SJCRH30 (cell line): ENCODE results near the gene HOXA6. TPM values are rescaled to one million over a fixed set of nuclear protein-coding genes. Genes with fewer than 3 reads are reported as not detected.

ENCODE experiments used
- DNase-seq, 2 experiments: peaks; one replicate each; pipeline ENCODE4 v3.0.0-alpha.2; 2015 to 2020
- H3K27ac ChIP-seq: fragments of 250-450 bp; sonication (Bioruptor Pico); 2 replicates; pipeline ENCODE4 v1.5.1; 2020; ENCODE audit warnings: mild to moderate bottlenecking, moderate library complexity
- H3K27me3 ChIP-seq: fragments of 250-450 bp; sonication (Bioruptor Pico); 2 replicates; pipeline ENCODE4 v1.5.1; 2020; ENCODE audit warnings: mild to moderate bottlenecking, moderate library complexity
- H3K36me3 ChIP-seq: fragments of 250-450 bp; sonication (Bioruptor Pico); 2 replicates; pipeline ENCODE4 v1.5.1; 2020; ENCODE audit warnings: mild to moderate bottlenecking, moderate library complexity
- H3K4me1 ChIP-seq: fragments of 250-450 bp; sonication (Bioruptor Pico); 2 replicates; pipeline ENCODE4 v1.5.1; 2020; ENCODE audit warnings: mild to moderate bottlenecking, moderate library complexity
- H3K4me3 ChIP-seq: fragments of 250-450 bp; sonication (Bioruptor Pico); 2 replicates; pipeline ENCODE4 v1.5.1; 2020; ENCODE audit warnings: mild to moderate bottlenecking, moderate library complexity
- H3K9me3 ChIP-seq: fragments of 250-450 bp; sonication (Bioruptor Pico); replicated peaks from 2 replicates; pipeline ENCODE4 v1.5.1; 2020; ENCODE audit warnings: mild to moderate bottlenecking, moderate library complexity
- total RNA-seq: library from RNA; depleted of rRNA; stranded (reverse); fragments of >200 nt; shearing (Covaris generic); gene quantifications from 2 replicates; pipeline ENCODE4 v1.2.3, GENCODE V29; 2014; rRNA removed

Gene HOXA6
- total RNA-seq, 1 experiment from 2014 or later, result 3.8 TPM

DNA sequence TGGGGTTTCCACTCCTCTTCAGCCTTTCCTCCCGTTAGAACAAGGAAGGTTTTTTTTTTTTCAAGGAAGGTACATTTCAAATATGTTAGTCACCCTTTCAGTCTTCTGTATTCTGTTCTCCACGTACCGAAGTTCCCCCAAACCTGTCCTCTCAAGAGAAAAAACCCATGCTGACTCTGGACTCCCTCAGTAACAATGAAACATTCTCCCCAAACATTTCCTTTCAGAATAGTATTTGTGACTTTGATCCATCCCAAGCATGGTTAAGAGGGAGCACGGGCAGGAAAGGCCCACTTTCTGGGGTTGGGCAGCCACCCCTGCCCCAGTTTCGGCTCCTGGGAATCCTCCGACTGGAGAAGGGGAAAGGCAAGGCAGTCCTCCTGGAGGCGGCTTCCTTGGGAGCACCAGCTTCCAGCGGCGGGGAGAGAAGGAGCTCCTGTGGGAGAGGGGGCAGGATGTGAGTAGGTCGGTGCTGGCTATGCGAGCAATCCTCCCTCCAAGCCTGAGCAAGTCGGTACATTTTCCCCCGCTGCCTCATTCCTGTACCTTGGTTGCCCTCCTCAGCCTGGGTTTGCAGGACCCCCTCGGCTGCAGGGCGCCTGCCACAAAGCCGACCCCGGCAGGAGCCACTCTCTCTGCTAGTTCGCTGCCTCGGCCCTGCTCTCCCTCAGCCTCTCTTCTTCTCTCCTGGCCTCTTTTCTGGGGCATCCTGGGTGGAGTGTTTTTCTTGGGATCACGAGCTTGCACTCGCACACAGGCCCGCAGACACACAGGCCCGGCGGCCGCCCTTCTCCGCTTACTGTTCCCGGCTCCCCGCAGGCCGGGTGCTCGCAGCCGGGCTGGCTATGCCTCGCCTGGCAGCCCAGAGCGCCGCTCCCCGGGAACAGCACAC, 49.6 kb downstream of the HOXA6 start:
- no peak overlapping the region for H3K27ac ChIP-seq
- peak overlapping the region; percentile 65; the same call in 1 of the 2 replicates for H3K4me3 ChIP-seq
- no peaks in the 10 kb centered on the region for H3K9me3 ChIP-seq
- H3K36me3 ChIP-seq, result peaks cover 11% of the 10 kb centered on the region
- DNase-seq, result no peak
- no peaks in the 10 kb centered on the region for H3K4me1 ChIP-seq
- no peaks in the 10 kb centered on the region for H3K27me3 ChIP-seq

DNA sequence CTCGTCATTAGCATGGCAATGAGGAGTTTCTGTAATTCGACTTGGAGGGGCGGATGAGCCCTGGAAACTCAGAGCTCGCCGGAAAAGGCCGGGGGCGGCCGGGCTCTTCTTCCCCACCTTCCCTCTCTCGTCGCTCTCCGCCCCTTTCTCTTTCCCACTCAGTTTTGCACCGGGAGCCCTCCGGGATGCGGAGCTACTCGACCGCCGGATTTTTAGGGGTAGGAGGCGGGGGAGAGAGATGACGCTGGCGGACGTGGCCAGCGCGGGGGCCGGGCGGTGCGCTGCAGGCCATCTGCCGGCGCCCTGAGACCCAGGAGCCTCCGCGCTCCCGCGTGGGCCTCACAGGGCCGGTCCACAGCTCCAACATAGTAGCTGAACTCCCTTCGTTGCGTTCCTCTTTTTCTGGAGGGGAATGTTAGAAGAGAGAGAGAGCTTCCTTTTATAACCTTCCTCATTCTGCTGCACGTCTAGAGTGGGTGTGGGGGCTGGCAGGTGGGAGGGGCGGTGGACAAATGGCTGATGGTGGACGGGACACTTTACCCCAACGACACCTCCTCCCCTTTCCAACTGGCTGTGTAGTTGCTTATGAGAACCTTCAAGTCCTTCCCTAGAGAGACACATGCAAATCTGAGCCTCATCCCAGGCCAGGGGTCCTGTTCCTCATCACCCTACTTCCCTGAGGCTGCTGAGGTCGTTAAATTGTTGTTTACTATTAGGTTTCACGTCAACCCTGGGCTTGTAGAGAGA, 50.6 kb downstream of the HOXA6 start:
- peak; percentile 48 to 63 for DNase-seq
- Histone ChIP-seq H3K4me3 (peak overlapping the region; percentile 65), H3K36me3 (peaks cover 11% of the 10 kb centered on the region), H3K27me3 (no peaks in the 10 kb centered on the region), H3K27ac (peak overlapping the region; percentile 63), H3K9me3 (no peaks in the 10 kb centered on the region), H3K4me1 (no peaks in the 10 kb centered on the region)

DNA sequence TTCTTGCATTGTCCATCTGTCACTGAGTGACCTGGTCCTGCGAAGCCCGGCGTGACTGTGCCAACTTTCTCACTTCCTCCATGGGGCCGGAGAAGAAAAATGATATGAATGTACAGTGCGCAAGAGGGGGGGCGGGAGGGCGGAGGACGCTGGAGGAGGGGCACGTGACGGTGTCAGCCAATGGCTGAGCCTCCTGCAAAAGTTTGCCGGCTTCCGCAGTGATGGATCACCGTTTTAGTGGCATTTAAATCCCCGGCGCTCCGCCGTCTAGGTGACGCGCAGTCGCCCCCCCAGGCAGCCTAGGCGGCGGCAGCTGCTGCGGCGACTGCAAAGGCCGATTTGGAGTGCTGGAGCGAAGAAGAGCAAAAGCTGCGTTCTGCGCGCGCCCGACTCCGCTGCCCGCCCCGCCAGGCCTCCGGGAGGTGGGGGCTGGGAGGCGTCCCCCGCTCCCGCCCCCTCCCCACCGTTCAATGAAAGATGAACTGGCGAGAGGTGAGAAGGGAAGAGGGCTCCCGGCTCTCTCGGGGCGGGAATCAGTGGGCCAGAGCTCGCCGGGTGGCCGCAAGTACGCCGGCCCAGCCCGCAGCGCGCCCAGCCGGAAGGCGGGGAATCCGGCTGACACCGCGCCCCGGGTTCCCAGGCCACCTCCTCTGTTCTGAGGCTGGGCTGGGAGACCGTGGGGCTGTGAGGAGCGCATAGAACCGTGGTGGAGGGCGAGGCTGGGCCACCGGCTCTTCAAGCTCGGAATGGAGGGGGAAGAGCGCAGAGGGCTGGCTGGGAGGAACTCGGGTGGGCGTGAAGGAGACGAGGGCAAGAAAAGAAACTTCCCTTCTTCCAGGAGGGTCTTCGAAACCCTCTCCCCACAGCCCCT, 51.4 kb downstream of the HOXA6 start, which contains the start of gene HOXA1:
HOXA1 (minus strand) TSS at position 104 of the 871 bp plus-strand sequence; CDS start at position 16, 88 bp downstream.
- DNase-seq, result peak; percentile 95 to 96
- no peaks in the 10 kb centered on the region for H3K27me3 ChIP-seq
- H3K4me3 ChIP-seq, result peak within 1 kb of the TSS; percentile 65
- H3K4me1 ChIP-seq, result no peaks in the 10 kb centered on the region
- H3K27ac ChIP-seq, result peak within 1 kb of the TSS; percentile 63
- H3K9me3 ChIP-seq, result no peaks in the 10 kb centered on the region
- H3K36me3 ChIP-seq, result peaks cover 9% of the 10 kb centered on the region

Other genes with a start within 250 kb of the HOXA6 start
- 6.8 and 7.3 TPM in 2 replicates for gene HOXA1, start 51.8 kb downstream of the HOXA6 start, total RNA-seq
- 2.8 and 4.2 TPM in 2 replicates for gene HOXA2, start 45.1 kb downstream of the HOXA6 start, total RNA-seq
- 5.3 and 5.6 TPM in 2 replicates for gene HOXA4, start 17.0 kb downstream of the HOXA6 start, total RNA-seq
- gene HOXA5, start 4.1 kb downstream of the HOXA6 start, total RNA-seq, result 10.4 and 11.9 TPM in 2 replicates
- gene HOXA3, start 4.8 kb upstream of the HOXA6 start, total RNA-seq, result 12.0 and 12.2 TPM in 2 replicates
- 38.6 and 40.4 TPM in 2 replicates for gene HOXA7, start 8.9 kb upstream of the HOXA6 start, total RNA-seq
- 0.10 and 0.30 TPM in 2 replicates for gene HOXA9, start 17.8 kb upstream of the HOXA6 start, total RNA-seq
- 16.2 and 17.2 TPM in 2 replicates for gene HOXA10, start 26.5 kb upstream of the HOXA6 start, total RNA-seq
- 5.0 and 5.8 TPM in 2 replicates for gene HOXA11, start 37.5 kb upstream of the HOXA6 start, total RNA-seq
- 1.6 and 1.7 TPM in 2 replicates for gene HOXA13, start 52.3 kb upstream of the HOXA6 start, total RNA-seq
- gene EVX1, start 95.0 kb upstream of the HOXA6 start, total RNA-seq, result not detected in 2 replicates